Right lobe of liver (tissue), 6 donors: ENCODE data around the gene PRAMEF1. TPM values are rescaled to one million over a fixed set of nuclear protein-coding genes. Genes with fewer than 3 reads are reported as not detected.

Experiments
- ATAC-seq, 4 donors: fragments of 200-7000 bp; cut with Tn5 transposase; one replicate each; pipeline ENCODE4 v1.9.1; 2020; ENCODE audit warnings: mild to moderate bottlenecking in 4 of 4, moderate library complexity in 4 of 4
- DNase-seq, 3 donors: peaks; one replicate each; pipeline ENCODE4 v3.0.0-alpha.2; 2020
- H3K27ac ChIP-seq, 3 donors: fragments of 200-600 bp; one replicate each; pipeline ENCODE4 v1.8.0; 2022
- H3K27me3 ChIP-seq, 2 donors: fragments of 200-600 bp; one replicate each; pipeline ENCODE4 v1.8.0; 2022
- H3K36me3 ChIP-seq, 4 donors: fragments of 200-600 bp; sonication (generic) in 1 of 4; one replicate each; pipeline versions ENCODE4 v1.5.1 to v1.8.0; 2017 to 2022; ENCODE audit warnings: control low read depth in 1 of 4
- H3K4me1 ChIP-seq, 4 donors: fragments of 200-600 bp; sonication (generic) in 1 of 4; one replicate each; pipeline versions ENCODE4 v1.5.1 to v1.8.0; 2017 to 2022; ENCODE audit warnings: control low read depth in 1 of 4
- H3K4me3 ChIP-seq, 3 donors: fragments of 200-600 bp; one replicate each; pipeline ENCODE4 v1.8.0; 2022
- H3K9me3 ChIP-seq, 4 donors: fragments of 200-600 bp; sonication (generic) in 1 of 4; one replicate each; pipeline versions ENCODE4 v1.5.1 to v1.8.0; 2017 to 2022; ENCODE audit warnings: control low read depth in 1 of 4
- CTCF ChIP-seq, 4 donors: fragments of 200-600 bp in 3 of 4; fragments of 450-650 bp in 1 of 4; IDR thresholded peaks; one replicate each; pipeline versions ENCODE4 v1.5.1 to v1.8.0; 2016 to 2022; ENCODE audit warnings: antibody characterized with exemption in 4 of 4, mild to moderate bottlenecking in 2 of 4
- POLR2A ChIP-seq: fragments of 450-650 bp; IDR thresholded peaks from one replicate; pipeline ENCODE4 v1.6.1; 2017; ENCODE audit warnings: antibody characterized with exemption, mild to moderate bottlenecking
- WGBS: methylation state at CpG from one replicate; pipeline ENCODE4 v1.1.6; 2018; ENCODE audit warnings: low coverage, low lambda C conversion rate; ENCODE audit not compliant: insufficient coverage; ENCODE audit errors: missing lambda C conversion rate; 5-methylcytosine and 5-hydroxymethylcytosine counted together
- intact Hi-C, 2 donors: fragments of 100-400 bp; cut with DNase I; formaldehyde crosslinking; loops; one replicate each; pipeline versions ENCODE4 v1.11.2 to v1.14.1; 2022
- total RNA-seq, 6 experiments: library from RNA; depleted of rRNA in 2 of 6; stranded (reverse); fragments of >200 nt in 2 of 6; fragmentation: NEBNext Ultra II Directional in 3 of 6; extraction: Animal tissue kit (Norgen Biotek cat#: 25700) in 3 of 6; gene quantifications; one replicate each; pipeline versions ENCODE4 v1.1.0 to v1.2.4, GENCODE V29; 2016 to 2023
- donor health status: DM: no; HTN: yes; CAD: no.
- donor health status: DM: no; HTN: no; CAD: no.
- donor health status: DM: no; HTN: no; CAD: no.
- donor health status: DM: no; HTN: yes; CAD: no.
- donor health status: DM: no; HTN: yes; CAD: no.

The PRAMEF1 gene
- total RNA-seq, 6 experiments from 2014 or later, result not detected

DNA sequence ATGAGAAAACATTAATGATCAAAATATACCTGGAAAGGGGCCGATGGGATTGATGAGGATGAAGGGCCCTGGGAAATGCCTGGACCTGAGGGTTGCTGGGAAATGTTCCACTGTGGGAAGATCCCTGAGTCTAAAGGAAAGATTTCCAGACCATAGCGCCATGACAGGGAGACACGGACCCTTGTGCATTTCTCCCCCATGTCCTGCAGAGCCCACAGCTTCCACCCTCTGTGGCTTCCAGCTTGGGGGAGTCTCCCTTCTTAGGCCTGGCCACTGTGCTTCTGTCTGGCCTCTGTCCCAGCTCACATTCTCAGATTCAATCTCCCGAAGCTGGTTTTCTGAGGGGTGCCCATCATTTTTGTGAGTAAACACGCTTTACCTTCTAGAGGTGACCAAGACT is 18.7 kb upstream of the PRAMEF1 start:
- no peaks in the 10 kb centered on the region for H3K4me1 ChIP-seq
- intact Hi-C loops, result no loop called here
- no peaks in the 10 kb centered on the region for H3K9me3 ChIP-seq
- no peak overlapping the region for H3K4me3 ChIP-seq
- no peak for DNase-seq
- 61% methylated on average over 2 of the region's 5 CpGs for WGBS
- no peaks in the 10 kb centered on the region for H3K36me3 ChIP-seq
- TF ChIP-seq POLR2A (no peak), CTCF (IDR thresholded peaks at IDR 0.05) (no peak)
- H3K27me3 ChIP-seq, result no peaks in the 10 kb centered on the region
- no peak overlapping the region for H3K27ac ChIP-seq
- ATAC-seq, result no peak

GRCh38 chr1:12773438-12773837 is 17.8 kb upstream of the PRAMEF1 start, which contains the start of gene PRAMEF12:
TSS of gene PRAMEF12 (plus strand) at chr1:12773738. CDS start at chr1:12774868, 1,130 bp downstream.
- H3K36me3 ChIP-seq, result no peaks in the 10 kb centered on the region
- 62% methylated on average over 5 of the region's 5 CpGs for WGBS
- H3K27me3 ChIP-seq, result no peaks in the 10 kb centered on the region
- H3K4me3 ChIP-seq, result no peak within 1 kb of the TSS
- DNase-seq, result no peak
- H3K4me1 ChIP-seq, result no peaks in the 10 kb centered on the region
- intact Hi-C loops, result no loop called here
- no peak within 1 kb of the TSS for H3K27ac ChIP-seq
- TF ChIP-seq POLR2A (no peak), CTCF (IDR thresholded peaks at IDR 0.05) (no peak)
- ATAC-seq, result no peak
- no peaks in the 10 kb centered on the region for H3K9me3 ChIP-seq

GRCh38 chr1:12774801-12775345 is 16.3 kb upstream of the PRAMEF1 start:
- DNase-seq, result no peak

GRCh38 chr1:12775443-12775842 is 15.8 kb upstream of the PRAMEF1 start:
- H3K9me3 ChIP-seq, result no peaks in the 10 kb centered on the region
- no peak overlapping the region for H3K4me3 ChIP-seq
- DNase-seq (no peak), ATAC-seq (no peak)
- 51% methylated on average over 8 of the region's 8 CpGs for WGBS
- intact Hi-C loops, result no loop called here
- no peak for TF ChIP-seq CTCF (IDR thresholded peaks at IDR 0.05)
- no peak for TF ChIP-seq POLR2A
- no peak overlapping the region for H3K27ac ChIP-seq
- no peaks in the 10 kb centered on the region for H3K4me1 ChIP-seq
- H3K27me3 ChIP-seq, result no peaks in the 10 kb centered on the region
- no peaks in the 10 kb centered on the region for H3K36me3 ChIP-seq

More at GRCh38 chr1:12774801-12775345, 16.3 kb upstream of the PRAMEF1 start:
- Histone ChIP-seq H3K9me3 (no peaks in the 10 kb centered on the region), H3K27me3 (no peaks in the 10 kb centered on the region), H3K4me3 (no peak overlapping the region), H3K4me1 (no peaks in the 10 kb centered on the region), H3K27ac (no peak overlapping the region), H3K36me3 (no peaks in the 10 kb centered on the region)
- 88% methylated on average over 2 of the region's 5 CpGs for WGBS
- no peak for ATAC-seq
- TF ChIP-seq CTCF (IDR thresholded peaks at IDR 0.05) (no peak), POLR2A (no peak)
- intact Hi-C loops, result no loop called here
